Spleen (tissue), 11 donors: ENCODE measurements around the gene CFAP90. TPM values are rescaled to one million over a fixed set of nuclear protein-coding genes. Genes with fewer than 3 reads are reported as not detected.
A peak's percentile ranks its signal among the peaks of the same experiment; 100 is the strongest.

Experiments used
- DNase-seq: peaks from one replicate; pipeline ENCODE4 v3.0.0-alpha.2; 2020
- H3K27ac ChIP-seq, 8 donors: fragments of 200-600 bp; sonication (generic) in 7 of 8; 1 replicate in 4 of 8; 2 replicates in 4 of 8; pipeline versions ENCODE4 v1.5.0 to v1.8.0; 2016 to 2021; ENCODE audit warnings: inconsistent platforms in 4 of 8, mild to moderate bottlenecking in 4 of 8, moderate library complexity in 1 of 8
- H3K27me3 ChIP-seq, 7 donors: fragments of 200-600 bp; sonication (generic) in 6 of 7; replicated peaks in 1 of 7; 1 replicate in 4 of 7; 2 replicates in 3 of 7; pipeline versions ENCODE4 v1.5.0 to v1.8.0; 2016 to 2021; ENCODE audit warnings: inconsistent platforms in 3 of 7, mild to moderate bottlenecking in 1 of 7
- H3K36me3 ChIP-seq, 6 donors: fragments of 200-600 bp; sonication (generic) in 5 of 6; 1 replicate in 4 of 6; 2 replicates in 2 of 6; pipeline versions ENCODE4 v1.5.0 to v1.8.0; 2016 to 2021; ENCODE audit warnings: inconsistent platforms in 2 of 6
- H3K4me1 ChIP-seq, 6 donors: fragments of 200-600 bp; sonication (generic) in 5 of 6; 1 replicate in 3 of 6; 2 replicates in 3 of 6; pipeline versions ENCODE4 v1.5.0 to v1.8.0; 2016 to 2021; ENCODE audit warnings: inconsistent platforms in 3 of 6
- H3K4me3 ChIP-seq, 8 donors: fragments of 200-600 bp; sonication (generic) in 7 of 8; 1 replicate in 4 of 8; 2 replicates in 4 of 8; pipeline versions ENCODE4 v1.5.0 to v1.8.0; 2016 to 2021; ENCODE audit warnings: inconsistent platforms in 4 of 8, mild to moderate bottlenecking in 4 of 8, moderate library complexity in 2 of 8
- H3K9me3 ChIP-seq, 8 donors: fragments of 200-600 bp; sonication (generic) in 7 of 8; 1 replicate in 4 of 8; 2 replicates in 4 of 8; pipeline versions ENCODE4 v1.5.0 to v1.8.0; 2016 to 2021; ENCODE audit warnings: inconsistent platforms in 4 of 8
- POLR2A ChIP-seq, 3 donors: fragments of 450-650 bp; IDR thresholded peaks; one replicate each; pipeline ENCODE4 v1.5.1; 2017; ENCODE audit warnings: antibody characterized with exemption in 3 of 3, mild to moderate bottlenecking in 1 of 3
- POLR2AphosphoS5 ChIP-seq, 3 donors: sonication (generic); formaldehyde crosslinking; IDR thresholded peaks; one replicate each; pipeline ENCODE4 v1.5.1; 2017; ENCODE audit warnings: antibody characterized with exemption in 3 of 3
- WGBS, 5 donors: extraction: QIAGEN DNeasy Blood & Tissue Kit in 3 of 5; methylation state at CpG; one replicate each; pipeline versions ENCODE4 v1.1.5 to v1.1.7; 2013 to 2018; 5-methylcytosine and 5-hydroxymethylcytosine counted together
- intact Hi-C: fragments of 100-400 bp; cut with DNase I; formaldehyde crosslinking; loops from one replicate; pipeline ENCODE4 v1.15.0; 2023; ENCODE audit warnings: low total_unique reads
- polyA plus RNA-seq, 3 donors: library from polyadenylated mRNA; stranded (reverse); fragments of 200-250 nt; gene quantifications; one replicate each; pipeline ENCODE4 v1.2.1, GENCODE V29; 2013
- total RNA-seq, 7 donors: library from RNA; depleted of rRNA in 3 of 7; stranded (reverse); fragments of >200 nt in 3 of 7; fragmentation: NEBNext Ultra II Directional in 4 of 7; extraction: Animal tissue kit (Norgen Biotek cat#: 25700) in 4 of 7; gene quantifications; one replicate each; pipeline versions ENCODE4 v1.1.0 to v1.2.1, GENCODE V29; 2016 to 2021
- TF ChIP-seq, protein P1 (sequence below), 11 experiments: fragments of 200-600 bp in 7 of 11; fragments of 450-650 bp in 4 of 11; sonication (generic) in 4 of 11; IDR thresholded peaks in 8 of 11; conservative IDR thresholded peaks in 3 of 11; 1 replicate in 7 of 11; 2 replicates in 4 of 11; pipeline versions ENCODE4 v1.4.0 to v1.8.0; 2016 to 2021; ENCODE audit warnings: antibody characterized with exemption in 11 of 11, inconsistent platforms in 4 of 11, mild to moderate bottlenecking in 1 of 11
- donor health status: healthy with polysubstance abuse.
- donor health status: DM: no; HTN: no; CAD: no; lungs with moderate emphysema.
- donor health status: DM: no; HTN: no; CAD: no.
- donor health status: Bipolar disorder and iron deficiency.
- donor health status: healthy.
- donor health status: DM: no; HTN: no; CAD: no.
- donor health status: DM: yes; HTN: yes; CAD: no.

CFAP90 gene
- total and polyA plus RNA-seq, 10 donors = 0.17 to 0.60 (median 0.27) TPM; not detected in 7

DNA sequence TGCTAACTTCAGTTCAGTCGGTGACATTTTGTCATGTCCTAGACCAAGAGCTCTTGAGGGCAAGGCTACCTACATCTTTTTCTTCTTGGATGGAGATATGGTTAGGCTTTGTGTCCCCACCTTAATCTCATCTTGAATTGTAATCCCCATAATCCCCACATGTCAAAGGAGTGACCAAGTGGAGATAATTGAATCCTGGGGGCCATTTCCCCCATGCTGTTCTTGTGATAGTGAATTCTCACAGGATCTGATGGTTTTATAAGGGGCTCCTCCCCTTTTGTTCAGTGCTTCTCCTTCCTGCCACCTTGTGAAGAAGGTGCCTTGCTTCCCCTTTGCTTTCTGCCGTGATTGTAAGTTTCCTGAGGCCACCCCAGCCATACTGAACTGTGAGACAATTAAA lies 2.1 kb upstream of the CFAP90 start:
- 54 to 66% (median 63%) methylated on average over 2 of the region's 2 CpGs for WGBS, 5 donors
- intact Hi-C loops = no loop called here
- Histone ChIP-seq H3K4me1 (peaks cover 0 to 28% (median 20%) of the 10 kb centered on the region in 6 donors), H3K27ac (peak overlapping the region in 4 of 8 donors; percentile 1 to 44 (median 24)), H3K27me3 (peaks cover 0 to 40% (median 28%) of the 10 kb centered on the region in 7 donors), H3K9me3 (peaks cover 0 to 3% (median 0%) of the 10 kb centered on the region in 8 donors), H3K4me3 (no peak overlapping the region), H3K36me3 (peaks cover 0 to 7% (median 4%) of the 10 kb centered on the region in 6 donors)
- no peak for DNase-seq
- TF ChIP-seq, protein P1, sequence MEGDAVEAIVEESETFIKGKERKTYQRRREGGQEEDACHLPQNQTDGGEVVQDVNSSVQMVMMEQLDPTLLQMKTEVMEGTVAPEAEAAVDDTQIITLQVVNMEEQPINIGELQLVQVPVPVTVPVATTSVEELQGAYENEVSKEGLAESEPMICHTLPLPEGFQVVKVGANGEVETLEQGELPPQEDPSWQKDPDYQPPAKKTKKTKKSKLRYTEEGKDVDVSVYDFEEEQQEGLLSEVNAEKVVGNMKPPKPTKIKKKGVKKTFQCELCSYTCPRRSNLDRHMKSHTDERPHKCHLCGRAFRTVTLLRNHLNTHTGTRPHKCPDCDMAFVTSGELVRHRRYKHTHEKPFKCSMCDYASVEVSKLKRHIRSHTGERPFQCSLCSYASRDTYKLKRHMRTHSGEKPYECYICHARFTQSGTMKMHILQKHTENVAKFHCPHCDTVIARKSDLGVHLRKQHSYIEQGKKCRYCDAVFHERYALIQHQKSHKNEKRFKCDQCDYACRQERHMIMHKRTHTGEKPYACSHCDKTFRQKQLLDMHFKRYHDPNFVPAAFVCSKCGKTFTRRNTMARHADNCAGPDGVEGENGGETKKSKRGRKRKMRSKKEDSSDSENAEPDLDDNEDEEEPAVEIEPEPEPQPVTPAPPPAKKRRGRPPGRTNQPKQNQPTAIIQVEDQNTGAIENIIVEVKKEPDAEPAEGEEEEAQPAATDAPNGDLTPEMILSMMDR (IDR thresholded peaks at IDR 0.05 in 8 of 11, conservative IDR thresholded peaks at IDR 0.05 in 3 of 11) = no peak
- TF ChIP-seq POLR2A (IDR thresholded peaks at IDR 0.05) = no peak
- no peak for TF ChIP-seq POLR2AphosphoS5 (IDR thresholded peaks at IDR 0.05)

DNA sequence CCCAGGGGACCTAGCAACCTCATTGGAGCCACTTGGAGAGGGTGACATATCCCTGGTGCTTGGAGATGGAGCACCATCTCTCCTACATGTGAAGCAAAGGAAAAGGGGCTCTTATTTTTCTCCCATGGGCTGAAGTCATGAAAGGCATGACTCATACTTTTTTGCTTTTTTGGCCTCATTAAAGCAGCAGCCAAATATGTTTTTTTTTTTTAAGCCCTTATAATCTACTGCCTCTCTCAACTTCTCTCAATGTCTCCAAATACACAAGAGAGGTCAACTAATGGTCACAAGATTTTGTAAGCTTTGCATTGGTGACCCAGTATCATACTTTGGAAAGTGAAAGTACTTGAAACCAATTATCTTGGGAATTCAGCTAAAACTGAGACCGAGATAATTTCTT lies 1.6 kb upstream of the CFAP90 start:
- no peak for DNase-seq
- TF ChIP-seq POLR2AphosphoS5 (IDR thresholded peaks at IDR 0.05) (no peak), POLR2A (IDR thresholded peaks at IDR 0.05) (no peak)
- TF ChIP-seq, protein P1 (IDR thresholded peaks at IDR 0.05 in 8 of 11, conservative IDR thresholded peaks at IDR 0.05 in 3 of 11) = no peak
- peaks cover 0 to 28% (median 20%) of the 10 kb centered on the region in 6 donors for H3K4me1 ChIP-seq
- peaks cover 0 to 40% (median 28%) of the 10 kb centered on the region in 7 donors for H3K27me3 ChIP-seq
- peaks cover 0 to 3% (median 1%) of the 10 kb centered on the region in 6 donors for H3K36me3 ChIP-seq
- intact Hi-C loops = no loop called here
- no peak overlapping the region for H3K4me3 ChIP-seq
- 55 to 69% (median 59%) methylated on average over 1 of the region's 1 CpG for WGBS, 5 donors
- peak overlapping the region in 5 of 8 donors; percentile 19 to 45 (median 29) for H3K27ac ChIP-seq
- H3K9me3 ChIP-seq = peaks cover 0 to 3% (median 0%) of the 10 kb centered on the region in 8 donors

DNA sequence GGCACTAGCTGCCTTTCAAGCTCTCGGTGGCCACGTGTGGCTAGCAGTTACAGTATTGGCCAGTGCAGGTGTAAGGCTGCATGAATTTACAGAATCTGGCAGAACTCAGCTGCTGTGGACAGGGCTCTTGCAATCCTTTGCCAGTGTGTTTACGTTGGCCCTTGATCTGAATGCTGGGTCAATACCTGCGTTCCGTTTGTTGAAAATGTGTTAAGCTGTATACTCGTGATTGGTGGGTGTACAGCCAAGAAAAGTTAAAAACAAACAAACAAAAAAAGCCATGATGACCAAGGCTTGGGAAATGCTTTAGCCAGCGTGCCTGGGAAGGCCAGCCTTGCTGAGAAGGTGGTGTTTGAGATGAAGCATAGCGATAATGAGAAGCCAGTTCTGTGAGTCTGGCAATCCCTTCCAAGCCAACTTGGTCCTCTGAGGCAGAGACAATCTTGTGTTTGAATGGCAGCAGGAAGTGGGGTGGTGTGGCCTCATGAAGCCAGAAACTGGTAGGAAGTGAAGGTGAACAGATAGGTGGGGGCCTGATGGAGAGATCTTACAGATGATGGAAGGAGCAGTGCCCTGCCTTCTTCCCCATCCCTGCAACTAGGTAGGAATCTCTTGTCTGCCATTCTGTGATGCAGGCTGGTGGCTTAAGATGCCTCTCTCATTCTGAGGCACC lies 820 bp upstream of the CFAP90 start:
- no peak overlapping the region for H3K4me3 ChIP-seq
- intact Hi-C loops = no loop called here
- 84 to 92% (median 87%) methylated on average over 8 of the region's 8 CpGs for WGBS, 5 donors
- DNase-seq = no peak
- no peak for TF ChIP-seq POLR2AphosphoS5 (IDR thresholded peaks at IDR 0.05)
- TF ChIP-seq POLR2A (IDR thresholded peaks at IDR 0.05) = no peak
- TF ChIP-seq, protein P1 (IDR thresholded peaks at IDR 0.05 in 8 of 11, conservative IDR thresholded peaks at IDR 0.05 in 3 of 11) = no peak
- H3K9me3 ChIP-seq = peaks cover 0 to 3% (median 0%) of the 10 kb centered on the region in 8 donors
- H3K4me1 ChIP-seq = peaks cover 0 to 28% (median 20%) of the 10 kb centered on the region in 6 donors
- no peaks in the 10 kb centered on the region for H3K36me3 ChIP-seq
- peak overlapping the region in 3 of 8 donors; percentile 1 to 45 (median 14) for H3K27ac ChIP-seq
- H3K27me3 ChIP-seq = peaks cover 0 to 40% (median 28%) of the 10 kb centered on the region in 7 donors

GRCh38 chr5:7851240-7851592 lies 283 bp upstream of the CFAP90 start:
- H3K4me3 ChIP-seq = peak overlapping the region in 6 of 8 donors; percentile 31 to 74 (median 42)
- H3K4me1 ChIP-seq = peaks cover 0 to 28% (median 20%) of the 10 kb centered on the region in 6 donors

More at GRCh38 chr5:7851240-7851592, 283 bp upstream of the CFAP90 start:
- Histone ChIP-seq H3K9me3 (peaks cover 0 to 3% (median 0%) of the 10 kb centered on the region in 8 donors), H3K36me3 (no peaks in the 10 kb centered on the region), H3K27ac (peak overlapping the region in 2 of 8 donors; percentile 17 to 22), H3K27me3 (peaks cover 0 to 40% (median 28%) of the 10 kb centered on the region in 7 donors)
- intact Hi-C loops = no loop called here
- WGBS, 5 donors = 61 to 66% (median 65%) methylated on average over 16 of the region's 16 CpGs
- DNase-seq = no peak
- TF ChIP-seq, protein P1 (IDR thresholded peaks at IDR 0.05 in 8 of 11, conservative IDR thresholded peaks at IDR 0.05 in 3 of 11) = peak in 1 of 11 experiments; percentile 0
- TF ChIP-seq POLR2AphosphoS5 (IDR thresholded peaks at IDR 0.05) = no peak
